ENCODE measurements around the gene BNIP5.

The BNIP5 gene

DNA sequence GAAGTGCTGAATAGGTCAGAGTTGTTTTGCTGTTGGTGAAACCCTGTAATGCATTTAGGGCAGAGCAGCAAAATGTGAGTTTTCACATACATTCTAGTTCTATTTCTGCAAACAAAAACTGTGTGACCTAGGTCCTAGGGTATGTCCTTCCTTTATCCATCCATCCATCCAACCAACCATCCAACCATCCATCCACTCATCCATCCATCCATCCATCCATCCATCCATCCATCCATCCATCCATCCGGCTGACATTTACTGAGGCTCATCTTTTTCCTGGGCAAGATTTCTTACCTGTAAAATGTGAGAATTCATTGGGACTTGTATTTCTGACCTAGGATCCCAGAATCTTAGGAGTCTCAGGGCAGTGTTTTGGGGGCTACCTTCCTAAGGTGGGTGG, 52.3 kb downstream of the BNIP5 start:
- FAIRE-seq (no peak), DNase-seq (ENCODE audit: insufficient read length, low spot score) (no peak)
- no peak for TF ChIP-seq CTCF (IDR thresholded peaks at IDR 0.05; ENCODE audit: insufficient read depth, missing control alignments)

- FAIRE-seq (no peak), DNase-seq (ENCODE audit: insufficient read length, low spot score) (no peak)
- no peak for TF ChIP-seq CTCF (IDR thresholded peaks at IDR 0.05; ENCODE audit: insufficient read depth, missing control alignments)
Measured at GRCh38 chr6:36283608-36284007, 53.1 kb downstream of the BNIP5 start.

DNA sequence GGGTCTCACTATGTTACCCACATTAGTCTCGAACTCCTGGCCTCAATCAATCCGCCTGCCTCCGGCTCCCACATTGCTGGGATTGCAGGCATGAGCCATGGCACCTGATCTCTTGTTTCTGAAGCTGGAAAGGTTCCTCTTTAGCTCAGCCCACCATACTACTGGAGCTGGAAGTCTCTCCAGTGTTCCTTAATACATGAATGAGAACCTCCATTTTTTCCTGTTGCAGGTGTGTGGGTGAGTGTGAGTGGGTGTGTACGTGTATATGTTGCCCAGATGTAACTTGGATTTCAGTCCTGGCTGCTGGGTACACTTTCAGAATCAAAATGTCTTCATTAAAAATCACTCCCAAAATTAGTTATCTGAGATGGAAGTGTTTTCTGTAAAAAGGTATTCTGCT, 55.7 kb downstream of the BNIP5 start:
- no peak for FAIRE-seq
- no peak for TF ChIP-seq CTCF (IDR thresholded peaks at IDR 0.05; ENCODE audit: insufficient read depth, missing control alignments)
- no peak for DNase-seq (ENCODE audit: insufficient read length, low spot score)

GRCh38 chr6:36280467-36280866, 56.2 kb downstream of the BNIP5 start:
- no peak for TF ChIP-seq CTCF (IDR thresholded peaks at IDR 0.05; ENCODE audit: insufficient read depth, missing control alignments)
- DNase-seq (ENCODE audit: insufficient read length, low spot score) (no peak), FAIRE-seq (no peak)

GRCh38 chr6:36277946-36278470, 58.7 kb downstream of the BNIP5 start:
- FAIRE-seq (no peak), DNase-seq (ENCODE audit: insufficient read length, low spot score) (no peak)
- no peak for TF ChIP-seq CTCF (IDR thresholded peaks at IDR 0.05; ENCODE audit: insufficient read depth, missing control alignments)

DNA sequence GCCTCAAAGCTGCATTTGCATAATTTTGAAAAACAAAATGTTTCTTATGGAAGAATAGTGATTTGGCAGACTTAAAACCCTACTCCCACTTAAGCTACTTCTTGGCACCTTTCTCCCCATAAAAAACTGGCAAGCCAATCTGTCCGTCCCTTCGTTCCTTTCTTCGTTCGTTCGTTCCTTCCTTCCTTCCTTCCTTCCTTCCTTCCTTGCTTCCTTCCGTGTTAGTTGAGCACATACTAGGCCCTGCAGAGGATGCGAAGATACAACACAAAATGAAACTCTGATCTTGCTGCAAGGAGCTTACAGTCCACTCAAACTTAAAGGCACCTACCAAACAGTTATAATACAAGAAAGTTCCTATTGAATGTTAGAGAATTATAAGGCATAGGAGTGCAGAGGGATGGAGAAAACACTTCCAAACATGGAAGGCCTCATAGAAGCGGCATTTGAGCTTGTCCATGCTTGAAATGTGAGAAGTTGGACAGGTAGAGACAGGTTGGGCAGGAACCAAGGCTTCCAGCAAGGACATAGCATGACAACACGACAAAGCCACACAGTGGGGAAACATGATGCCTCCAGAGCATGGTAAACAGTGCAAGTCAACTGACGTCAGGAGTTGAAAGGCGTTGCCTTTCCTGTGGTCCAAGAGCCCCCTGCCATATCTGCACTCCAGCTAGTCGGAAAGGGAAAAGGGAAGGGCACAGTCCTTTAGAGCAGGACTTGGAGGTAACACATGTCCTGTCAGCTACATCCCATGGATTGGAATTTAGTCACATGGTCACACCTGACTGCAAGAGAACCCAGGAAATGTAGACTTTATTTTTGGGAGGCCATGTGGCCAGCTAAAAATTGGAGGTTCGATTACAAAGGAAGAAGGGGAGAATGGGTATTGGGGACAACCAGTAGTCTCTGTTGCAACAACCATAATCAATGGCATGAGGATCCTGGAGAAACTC, 59.8 kb downstream of the BNIP5 start:
- no peak for DNase-seq (ENCODE audit: insufficient read length, low spot score)
- no peak for TF ChIP-seq CTCF (IDR thresholded peaks at IDR 0.05; ENCODE audit: insufficient read depth, missing control alignments)

More for the DNA sequence above, 59.8 kb downstream of the BNIP5 start:
- no peak for FAIRE-seq

All from D721Med (cell line).